HG03060 (cell line): ENCODE results near the gene AQP3.
"Not testable (repeated sequence)": the region's sequence is repeated elsewhere in the genome, so short reads cannot be mapped to it uniquely, and the experiment has no call there.

Experiments
- ATAC-seq: cut with Tn5 transposase; IDR thresholded peaks from one replicate; pipeline ENCODE4 v1.9.1; 2021; ENCODE audit warnings: low read depth, moderate number of reproducible peaks; ENCODE audit not compliant: unreplicated experiment

The AQP3 gene

GRCh38 chr9:33443464-33444154 is 3.8 kb downstream of the AQP3 start:
- no peak for ATAC-seq

GRCh38 chr9:33443047-33443446 is 4.3 kb downstream of the AQP3 start:
- ATAC-seq = no peak

GRCh38 chr9:33442125-33442524 is 5.3 kb downstream of the AQP3 start:
- ATAC-seq = no peak

GRCh38 chr9:33440609-33441008 is 6.8 kb downstream of the AQP3 start:
- ATAC-seq = no peak

- ATAC-seq = no peak
Measured at GRCh38 chr9:33440204-33440603, 7.2 kb downstream of the AQP3 start.

GRCh38 chr9:33439731-33440130 is 7.7 kb downstream of the AQP3 start:
- no peak for ATAC-seq

- ATAC-seq = no peak
Measured at GRCh38 chr9:33438926-33439680, 8.3 kb downstream of the AQP3 start.

GRCh38 chr9:33437898-33438297 is 9.5 kb downstream of the AQP3 start:
- ATAC-seq = no peak

GRCh38 chr9:33437205-33437604 is 10.2 kb downstream of the AQP3 start:
- ATAC-seq = no peak

GRCh38 chr9:33436445-33436844 is 10.9 kb downstream of the AQP3 start:
- ATAC-seq = no peak

- no peak for ATAC-seq
Measured at GRCh38 chr9:33435821-33436277, 11.5 kb downstream of the AQP3 start.

- no peak for ATAC-seq
Measured at GRCh38 chr9:33434317-33435105, 12.9 kb downstream of the AQP3 start.

- no peak for ATAC-seq
Measured at GRCh38 chr9:33433871-33434270, 13.5 kb downstream of the AQP3 start.

- no peak for ATAC-seq
Measured at GRCh38 chr9:33431420-33431819, 16.0 kb downstream of the AQP3 start.

- ATAC-seq = no peak
Measured at GRCh38 chr9:33430942-33431341, 16.5 kb downstream of the AQP3 start.

GRCh38 chr9:33429256-33429985 is 18.0 kb downstream of the AQP3 start:
- ATAC-seq = no peak

GRCh38 chr9:33426843-33427293 is 20.5 kb downstream of the AQP3 start:
- no peak for ATAC-seq

GRCh38 chr9:33425128-33425533 is 22.3 kb downstream of the AQP3 start:
- ATAC-seq = no peak

GRCh38 chr9:33424492-33424891 is 22.9 kb downstream of the AQP3 start:
- not testable (repeated sequence) for ATAC-seq

- not testable (repeated sequence) for ATAC-seq
Measured at GRCh38 chr9:33424043-33424442, 23.4 kb downstream of the AQP3 start.
